IMR-90 (cell line): Measurements from ENCODE around the gene ZFP36L1. TPM values are rescaled to one million over a fixed set of nuclear protein-coding genes. Genes with fewer than 3 reads are reported as not detected.

Source experiments
- ATAC-seq: fragments of 200-7000 bp; cut with Tn5 transposase; 2 replicates; pipeline ENCODE4 v1.9.1; 2020; ENCODE audit warnings: low read depth, mild to moderate bottlenecking, moderate library complexity
- BruUV-seq: library from RNA; stranded (reverse); fragments of 400-500 nt; replicated peaks from 2 replicates; lab custom pipeline; 2021; lab: Mats Ljungman, UMichigan
- CTCF ChIA-PET: fragments of 300-600 bp; formaldehyde crosslinking; extraction: SDS; loops from one replicate; lab custom pipeline; 2021; ENCODE audit warnings: antibody characterized with exemption; lab: Yijun Ruan, JAX
- POLR2A ChIA-PET: fragments of 300-600 bp; sonication (Branson Sonifier 250); formaldehyde crosslinking; loops from one replicate; lab custom pipeline; 2022; ENCODE audit warnings: antibody characterized with exemption; ENCODE audit not compliant: unreplicated experiment; lab: Charles Lee
- DNase-seq: peaks from one replicate; pipeline ENCODE4 v3.0.0; 2013
- H2AFZ ChIP-seq: replicated peaks from 2 replicates; pipeline ENCODE3; 2013; ENCODE audit warnings: low read length, mild to moderate bottlenecking; ENCODE audit not compliant: poor library complexity
- H2AK5ac ChIP-seq: 2 replicates; pipeline ENCODE4 v1.6.1; 2013; ENCODE audit warnings: low read depth, low read length, inconsistent platforms
- H2AK9ac ChIP-seq: replicated peaks from 2 replicates; pipeline ENCODE3; 2013; ENCODE audit warnings: mild to moderate bottlenecking, low read depth, low read length, moderate library complexity; ENCODE audit not compliant: poor library complexity
- H2BK120ac ChIP-seq: 2 replicates; pipeline ENCODE4 v1.6.1; 2013; ENCODE audit warnings: low read depth, low read length, inconsistent platforms
- H2BK15ac ChIP-seq: 3 replicates; pipeline ENCODE4 v1.6.1; 2013; ENCODE audit warnings: low read depth, low read length, inconsistent platforms
- H2BK20ac ChIP-seq: 2 replicates; pipeline ENCODE4 v1.6.1; 2013; ENCODE audit warnings: low read depth, mild to moderate bottlenecking, inconsistent platforms, low read length, moderate library complexity
- H2BK5ac ChIP-seq: 2 replicates; pipeline ENCODE4 v1.6.1; 2013; ENCODE audit warnings: mild to moderate bottlenecking, low read depth, low read length, inconsistent platforms; ENCODE audit not compliant: poor library complexity, severe bottlenecking
- H3K14ac ChIP-seq: replicated peaks from 2 replicates; pipeline ENCODE4 v1.6.1; 2013; ENCODE audit warnings: low read depth, low read length, inconsistent platforms
- H3K18ac ChIP-seq: 2 replicates; pipeline ENCODE4 v1.6.1; 2013; ENCODE audit warnings: low read depth, low read length, control low read depth
- H3K23ac ChIP-seq: 2 replicates; pipeline ENCODE4 v1.6.1; 2013; ENCODE audit warnings: low read depth, low read length, inconsistent platforms
- H3K27ac ChIP-seq: 2 replicates; pipeline ENCODE4 v1.5.1; 2013; ENCODE audit warnings: mild to moderate bottlenecking, control low read depth, low read length; ENCODE audit not compliant: insufficient read depth
- H3K27me3 ChIP-seq: 2 replicates; pipeline ENCODE4 v1.6.1; 2013; ENCODE audit warnings: low read length; ENCODE audit not compliant: control insufficient read depth, insufficient read depth
- H3K36me3 ChIP-seq: 2 replicates; pipeline ENCODE4 v1.6.1; 2013; ENCODE audit warnings: low read length, mixed read lengths; ENCODE audit not compliant: control insufficient read depth, insufficient read depth
- H3K4ac ChIP-seq: 2 replicates; pipeline ENCODE4 v1.6.1; 2013; ENCODE audit warnings: low read depth, low read length, inconsistent platforms
- H3K4me1 ChIP-seq: 2 replicates; pipeline ENCODE4 v1.6.1; 2013; ENCODE audit warnings: low read length, mixed read lengths; ENCODE audit not compliant: control insufficient read depth, insufficient read depth
- H3K4me2 ChIP-seq: 2 replicates; pipeline ENCODE4 v1.6.1; 2013; ENCODE audit warnings: low read depth, mild to moderate bottlenecking, control low read depth, low read length, moderate library complexity
- H3K4me3 ChIP-seq: 2 replicates; pipeline ENCODE4 v1.5.1; 2013; ENCODE audit warnings: low read depth, mild to moderate bottlenecking, control low read depth, low read length, moderate library complexity; ENCODE audit not compliant: insufficient read depth
- H3K56ac ChIP-seq: 2 replicates; pipeline ENCODE4 v1.6.1; 2013; ENCODE audit warnings: low read length, inconsistent platforms; ENCODE audit not compliant: insufficient read depth; ENCODE audit errors: extremely low read depth
- H3K79me1 ChIP-seq, 2 experiments: 2 replicates each; pipeline ENCODE4 v1.6.1; 2013; ENCODE audit warnings: low read length in 2 of 2, inconsistent platforms in 1 of 2, low read depth in 1 of 2
- H3K9ac ChIP-seq: 2 replicates; pipeline ENCODE4 v1.6.1; 2013; ENCODE audit warnings: low read depth, low read length, control low read depth
- H3K9me1 ChIP-seq: 2 replicates; pipeline ENCODE4 v1.6.1; 2013; ENCODE audit warnings: low read length, inconsistent platforms; ENCODE audit not compliant: insufficient read depth
- H3K9me3 ChIP-seq: 2 replicates; pipeline ENCODE4 v1.6.1; 2013; ENCODE audit warnings: low read length; ENCODE audit not compliant: control insufficient read depth, insufficient read depth
- H4K20me1 ChIP-seq: 2 replicates; pipeline ENCODE4 v1.6.1; 2013; ENCODE audit warnings: low read length, inconsistent platforms; ENCODE audit not compliant: insufficient read depth
- H4K5ac ChIP-seq: 2 replicates; pipeline ENCODE4 v1.6.1; 2013; ENCODE audit warnings: mild to moderate bottlenecking, low read depth, low read length, control low read depth
- H4K8ac ChIP-seq, 2 experiments: 2 replicates each; pipeline ENCODE4 v1.6.1; 2013; ENCODE audit warnings: low read depth in 2 of 2, low read length in 2 of 2, control low read depth in 1 of 2, inconsistent platforms in 1 of 2
- H4K91ac ChIP-seq: 2 replicates; pipeline ENCODE4 v1.6.1; 2013; ENCODE audit warnings: low read depth, low read length, inconsistent platforms; ENCODE audit not compliant: insufficient read depth
- BHLHE40 ChIP-seq: fragments of 150-350 bp; IDR thresholded peaks from 2 replicates; pipeline ENCODE4 v1.6.1; 2016; ENCODE audit warnings: mild to moderate bottlenecking, low read depth, low read length
- CTCF ChIP-seq: conservative IDR thresholded peaks from 2 replicates; pipeline ENCODE4 v1.5.1; 2012; ENCODE audit warnings: mild to moderate bottlenecking, low read depth, low read length, improper control_type of control experiment
- ELK1 ChIP-seq: fragments of 150-350 bp; IDR thresholded peaks from 2 replicates; pipeline ENCODE4 v1.6.1; 2016; ENCODE audit warnings: low read depth, mild to moderate bottlenecking, low read length, moderate library complexity, borderline replicate concordance
- FOS ChIP-seq: fragments of 150-350 bp; IDR thresholded peaks from 2 replicates; pipeline ENCODE4 v1.6.1; 2016; ENCODE audit warnings: low read depth, low read length
- MAZ ChIP-seq: IDR thresholded peaks from 2 replicates; pipeline ENCODE4 v1.6.1; 2012; ENCODE audit warnings: low read depth, mild to moderate bottlenecking, low read length, improper control_type of control experiment, moderate library complexity, borderline replicate concordance
- MXI1 ChIP-seq: IDR thresholded peaks from 2 replicates; pipeline ENCODE4 v1.6.1; 2012; ENCODE audit warnings: low read depth, mild to moderate bottlenecking, low read length, moderate library complexity, borderline replicate concordance
- NFE2L2 ChIP-seq: fragments of 150-350 bp; IDR thresholded peaks from 2 replicates; pipeline ENCODE4 v1.6.1; 2016; ENCODE audit warnings: low read depth, mild to moderate bottlenecking, low read length
- POLR2A ChIP-seq: IDR thresholded peaks from 2 replicates; pipeline ENCODE4 v1.6.1; 2012; ENCODE audit warnings: mild to moderate bottlenecking, low read depth, low read length
- RAD21 ChIP-seq: IDR thresholded peaks from 2 replicates; pipeline ENCODE4 v1.6.1; 2012; ENCODE audit warnings: low read length, improper control_type of control experiment
- RCOR1 ChIP-seq: IDR thresholded peaks from 2 replicates; pipeline ENCODE4 v1.6.1; 2012; ENCODE audit warnings: mild to moderate bottlenecking, low read length, improper control_type of control experiment; ENCODE audit not compliant: insufficient replicate concordance
- SMC3 ChIP-seq: fragments of 150-350 bp; IDR thresholded peaks from 2 replicates; pipeline ENCODE4 v1.6.1; 2016; ENCODE audit warnings: low read depth, mild to moderate bottlenecking, antibody characterized with exemption, low read length, moderate library complexity
- USF2 ChIP-seq: fragments of 150-350 bp; IDR thresholded peaks from 2 replicates; pipeline ENCODE4 v1.6.1; 2017; ENCODE audit warnings: mild to moderate bottlenecking, antibody characterized with exemption, low read length, low read depth
- WGBS, 2 experiments: methylation state at CpG; one replicate each; pipeline versions ENCODE4 v1.1.5 to v1.1.7; 2013; ENCODE audit warnings: missing lambda C conversion rate in 2 of 2; ENCODE audit not compliant: insufficient read length in 1 of 2; ENCODE audit errors: extremely low coverage in 2 of 2; 5-methylcytosine and 5-hydroxymethylcytosine counted together
- dilution Hi-C: fragments of 300-500 bp; cut with HindIII; formaldehyde crosslinking; loops from one replicate; pipeline ENCODE4 v1.14.3; 2018; ENCODE audit warnings: low sequenced_read_pairs; ENCODE audit not compliant: unreplicated experiment
- in situ Hi-C: fragments of 300-500 bp; cut with MboI; formaldehyde crosslinking; loops from 3 replicates; pipeline ENCODE4 v1.14.3; 2019; ENCODE audit warnings: low sequenced_read_pairs, inconsistent platforms, mixed read lengths
- intact Hi-C: fragments of 100-400 bp; cut with micrococcal nuclease; formaldehyde crosslinking; loops from 2 replicates; pipeline ENCODE4 v1.10.0; 2022
- polyA plus RNA-seq, 3 experiments: library from polyadenylated mRNA; depleted of rRNA; stranded (reverse); fragments of >200 nt; gene quantifications; 2 replicates each; pipeline ENCODE4 v1.2.3, GENCODE V29; 2012; ENCODE audit warnings: low replicate concordance in 1 of 3
- total RNA-seq: library from RNA; depleted of rRNA; stranded (reverse); fragments of >200 nt; gene quantifications from 2 replicates; pipeline ENCODE4 v1.2.3, GENCODE V29; 2012

The ZFP36L1 gene
- total and polyA plus RNA-seq, 2 of the 4 experiments (the other 2 are of a cell fraction): 6.5 to 140 TPM

GRCh38 chr14:68795597-68796417, 2.9 kb upstream of the ZFP36L1 start:
- ATAC-seq (peak; percentile 31), DNase-seq (peak; percentile 79)
- H3K4me1 ChIP-seq: peaks cover 16% of the 10 kb centered on the region
- BruUV-seq: no TSS peak
- in situ Hi-C loops (no loop called here), intact Hi-C loops (loop anchor here (10.0 kb wide), 2 partner anchors 331 to 651 kb away; no protein-coding TSS in a partner anchor), dilution Hi-C loops (no loop called here)
- H3K36me3 ChIP-seq: peaks cover 9% of the 10 kb centered on the region; the same call in 1 of the 2 replicates
- peak overlapping the region; percentile 82 to 97 for H4K8ac ChIP-seq
- 5% methylated on average over 19 of the region's 70 CpGs; no CpG with 5 or more reads in 1 of the 2 experiments for WGBS, 2 experiments
- H3K9me1 ChIP-seq: peaks cover 7% of the 10 kb centered on the region; the same call in 1 of the 2 replicates
- H3K56ac ChIP-seq: peak overlapping the region; percentile 80; the same call in 1 of the 2 replicates
- H3K9me3 ChIP-seq: no peaks in the 10 kb centered on the region
- peaks cover 21% of the 10 kb centered on the region for H4K20me1 ChIP-seq
- H2BK20ac ChIP-seq: peak overlapping the region; percentile 88
- H3K27ac ChIP-seq: peak overlapping the region; percentile 98
- ChIA-PET CTCF (interaction anchor here (0.6 to 0.8 kb wide), 5 partner anchors 9 to 900 kb away, joined by 3 to 5 read pairs (median 4); no protein-coding TSS in a partner anchor), POLR2A (interaction anchor here (0.5 to 2.9 kb wide), 11 partner anchors 8 to 878 kb away, joined by 3 to 16 read pairs (median 4); no protein-coding TSS in a partner anchor)
- H2AK9ac ChIP-seq: peak overlapping the region; percentile 98
- H2AFZ ChIP-seq: peak overlapping the region; percentile 94
- peak overlapping the region; percentile 78 for H2BK5ac ChIP-seq
- peak overlapping the region; percentile 70 for H3K4me2 ChIP-seq
- H3K79me1 ChIP-seq: peaks cover 4 to 17% of the 10 kb centered on the region in 2 experiments; a peak in 1 of 4 replicates
- H3K4me3 ChIP-seq: peak overlapping the region; percentile 72
- peak overlapping the region; percentile 93 for H3K23ac ChIP-seq
- H2BK120ac ChIP-seq: peak overlapping the region; percentile 96
- peak overlapping the region; percentile 63 for H3K18ac ChIP-seq
- peak overlapping the region; percentile 97 for H3K4ac ChIP-seq
- peak overlapping the region; percentile 91 for H3K9ac ChIP-seq
- H3K14ac ChIP-seq: peak overlapping the region; percentile 93
- no peaks in the 10 kb centered on the region for H3K27me3 ChIP-seq
- H4K5ac ChIP-seq: peak overlapping the region; percentile 50
- peak overlapping the region; percentile 81 for H4K91ac ChIP-seq
- peak overlapping the region; percentile 74 for H2AK5ac ChIP-seq
- peak overlapping the region; percentile 45; the same call in 2 of the 3 replicates for H2BK15ac ChIP-seq
- TF ChIP-seq NFE2L2 (no peak), BHLHE40 (peak; percentile 13; the same call in 1 of the 2 replicates), RCOR1 (peak; percentile 57), USF2 (no peak), POLR2A (peak; percentile 87), RAD21 (peak; percentile 39), ELK1 (no peak), MAZ (peak; percentile 6; the same call in 1 of the 2 replicates), FOS (no peak), SMC3 (peak; percentile 17; the same call in 1 of the 2 replicates), CTCF (peak; percentile 58), MXI1 (no peak)
